A549 (cell line): Measurements from ENCODE around the gene FAM47E. TPM values are rescaled to one million over a fixed set of nuclear protein-coding genes. Genes with fewer than 3 reads are reported as not detected.

ENCODE experiments used
- ATAC-seq, 2 experiments: fragments of 200-7000 bp in 1 of 2; fragments of >200 bp in 1 of 2; cut with Nextera tagmentation in 1 of 2; cut with Tn5 transposase in 1 of 2; 3 replicates each; pipeline versions ENCODE4 v1.8.0 to v1.9.1; 2018 to 2020; ENCODE audit warnings: mild to moderate bottlenecking in 1 of 2, moderate library complexity in 1 of 2
- CTCF ChIA-PET: fragments of 300-600 bp; sonication (Branson Sonifier 250); formaldehyde crosslinking; extraction: SDS; loops from one replicate; lab custom pipeline; 2021; ENCODE audit warnings: antibody characterized with exemption, inconsistent platforms; lab: Yijun Ruan, JAX
- POLR2A ChIA-PET: fragments of 350-600 bp; formaldehyde crosslinking; extraction: SDS; loops from one replicate; lab custom pipeline; 2021; ENCODE audit warnings: antibody characterized with exemption, inconsistent platforms; lab: Yijun Ruan, JAX
- DNase-seq, 2 experiments: peaks; one replicate each; pipeline versions ENCODE4 v3.0.0 to v3.0.0-alpha.2; 2011 to 2016; ENCODE audit warnings: low read depth in 1 of 2, low spot score in 1 of 2
- FAIRE-seq: peaks from 2 replicates; lab custom pipeline; 2011; peaks lifted over from hg19 to GRCh38; lab: Jason Lieb, UNC
- H3K27ac ChIP-seq, 2 experiments: fragments of >200 bp; sonication (Bioruptor Twin); formaldehyde crosslinking; 3 replicates each; pipeline ENCODE4 v1.5.1; 2016 to 2017
- H3K4me1 ChIP-seq: fragments of >200 bp; sonication (Bioruptor Twin); formaldehyde crosslinking; 3 replicates; pipeline ENCODE4 v1.6.1; 2016
- H3K4me2 ChIP-seq: fragments of >200 bp; sonication (Bioruptor Twin); formaldehyde crosslinking; 3 replicates; pipeline ENCODE4 v1.6.1; 2016
- H3K4me3 ChIP-seq: fragments of >200 bp; sonication (Bioruptor Twin); formaldehyde crosslinking; 3 replicates; pipeline ENCODE4 v1.5.1; 2016
- H3K9me3 ChIP-seq: fragments of >200 bp; sonication (Bioruptor Twin); formaldehyde crosslinking; 3 replicates; pipeline ENCODE4 v1.6.1; 2016
- BCL3 ChIP-seq: fragments of >200 bp; sonication (Bioruptor Twin); formaldehyde crosslinking; IDR thresholded peaks from 3 replicates; pipeline ENCODE4 v1.6.1; 2016
- CBX2 ChIP-seq: fragments of 200-600 bp; sonication (generic); IDR thresholded peaks from 2 replicates; pipeline ENCODE4 v1.6.1; 2016; ENCODE audit warnings: low read depth, mild to moderate bottlenecking, borderline replicate concordance
- CEBPB ChIP-seq, 2 experiments: fragments of >200 bp in 1 of 2; sonication (Bioruptor Twin) in 1 of 2; formaldehyde crosslinking in 1 of 2; IDR thresholded peaks; 2 replicates each; pipeline ENCODE4 v1.6.1; 2012 to 2016
- CHD2 ChIP-seq: fragments of 150-350 bp; IDR thresholded peaks from 2 replicates; pipeline ENCODE4 v1.6.1; 2014; ENCODE audit warnings: low read length; ENCODE audit not compliant: partially characterized antibody
- EP300 ChIP-seq, 2 experiments: fragments of >200 bp; sonication (Bioruptor Twin); formaldehyde crosslinking; IDR thresholded peaks; 2 replicates in 1 of 2; 3 replicates in 1 of 2; pipeline ENCODE4 v1.6.1; 2016 to 2017
- ESRRA ChIP-seq: fragments of 150-350 bp; IDR thresholded peaks from 2 replicates; pipeline ENCODE4 v1.6.1; 2014; ENCODE audit warnings: mild to moderate bottlenecking, low read length, borderline replicate concordance
- FOSB ChIP-seq: fragments of 250-450 bp; sonication (Bioruptor Pico); IDR thresholded peaks from 2 replicates; pipeline ENCODE4 v1.5.0; 2020; ENCODE audit warnings: mild to moderate bottlenecking, moderate library complexity
- HOXB13 ChIP-seq: fragments of 250-450 bp; sonication (Bioruptor Pico); IDR thresholded peaks from 2 replicates; pipeline ENCODE4 v1.5.0; 2020; ENCODE audit warnings: low read depth, mild to moderate bottlenecking, moderate library complexity
- HOXB5 ChIP-seq: fragments of 250-450 bp; sonication (Bioruptor Pico); IDR thresholded peaks from 2 replicates; pipeline ENCODE4 v1.5.0; 2020; ENCODE audit warnings: mild to moderate bottlenecking, moderate library complexity
- JUNB ChIP-seq: fragments of >200 bp; sonication (Bioruptor Twin); formaldehyde crosslinking; IDR thresholded peaks from 2 replicates; pipeline ENCODE4 v1.6.1; 2016
- MAFK ChIP-seq: fragments of 450-650 bp; IDR thresholded peaks from 2 replicates; pipeline ENCODE4 v1.6.1; 2014; ENCODE audit not compliant: partially characterized antibody
- MAX ChIP-seq: IDR thresholded peaks from 2 replicates; pipeline ENCODE4 v1.6.1; 2012
- NFE2L2 ChIP-seq: fragments of 150-350 bp; conservative IDR thresholded peaks from 2 replicates; pipeline ENCODE4 v1.6.1; 2014; ENCODE audit warnings: low read length
- NPAS2 ChIP-seq: fragments of 250-450 bp; sonication (Bioruptor Pico); IDR thresholded peaks from 2 replicates; pipeline ENCODE4 v1.8.0; 2022; ENCODE audit warnings: mild to moderate bottlenecking, moderate library complexity, borderline replicate concordance
- NR3C1 ChIP-seq: fragments of >200 bp; sonication (Bioruptor Twin); formaldehyde crosslinking; IDR thresholded peaks from 3 replicates; pipeline ENCODE4 v1.6.1; 2017
- PHF8 ChIP-seq: fragments of 200-600 bp; sonication (generic); IDR thresholded peaks from 2 replicates; pipeline ENCODE4 v1.6.1; 2016; ENCODE audit warnings: low read depth, mild to moderate bottlenecking, antibody characterized with exemption, moderate library complexity, borderline replicate concordance
- RCOR1 ChIP-seq: fragments of 150-350 bp; IDR thresholded peaks from 2 replicates; pipeline ENCODE4 v1.6.1; 2014; ENCODE audit warnings: antibody characterized with exemption, low read length, low read depth
- REST ChIP-seq: fragments of 200-600 bp; sonication (generic); IDR thresholded peaks from 2 replicates; pipeline ENCODE4 v1.6.1; 2016; ENCODE audit warnings: antibody characterized with exemption, mild to moderate bottlenecking, moderate library complexity
- RFX5 ChIP-seq: fragments of 450-650 bp; IDR thresholded peaks from 2 replicates; pipeline ENCODE4 v1.7.1; 2014; ENCODE audit warnings: antibody characterized with exemption, mild to moderate bottlenecking, moderate library complexity
- TFCP2L1 ChIP-seq: fragments of 250-450 bp; sonication (Bioruptor Pico); IDR thresholded peaks from 2 replicates; pipeline ENCODE4 v1.5.0; 2021; ENCODE audit warnings: mild to moderate bottlenecking
- TP53 ChIP-seq: fragments of 250-450 bp; sonication (Bioruptor Pico); IDR thresholded peaks from 2 replicates; pipeline ENCODE4 v1.5.0; 2021; ENCODE audit warnings: mild to moderate bottlenecking, moderate library complexity
- WGBS: methylation state at CpG from one replicate; pipeline ENCODE4 v1.1.6; 2017; ENCODE audit errors: missing lambda C conversion rate; 5-methylcytosine and 5-hydroxymethylcytosine counted together
- polyA plus RNA-seq, 4 experiments: library from polyadenylated mRNA; depleted of rRNA in 3 of 4; stranded (reverse); fragments of >200 nt; fragmentation: RNase III in 1 of 4; extraction: RNeasy Plus Mini Kit Qiagen cat#74134 plus additional on column Dnase treatment in 1 of 4; gene quantifications; 2 replicates in 3 of 4; 3 replicates in 1 of 4; pipeline ENCODE4 v1.2.3, GENCODE V29; 2011 to 2017

Gene FAM47E
- polyA plus RNA-seq, 2 of the 4 experiments (the other 2 are of a cell fraction), result 0.23 to 0.85 TPM

- ATAC-seq, result no peak
- Histone ChIP-seq H3K4me3 (peak overlapping the region; percentile 93), H3K4me2 (peak overlapping the region; percentile 86), H3K9me3 (no peaks in the 10 kb centered on the region), H3K27ac (peak overlapping the region; percentile 97 to 99; a peak in 5 of 6 replicates), H3K4me1 (peaks cover 15% of the 10 kb centered on the region)
- no peak for TF ChIP-seq RCOR1
- no peak for TF ChIP-seq FOSB (CRISPR knock-in tag)
- TF ChIP-seq TP53 (CRISPR knock-in tag), result no peak
- no peak for TF ChIP-seq PHF8
- TF ChIP-seq TFCP2L1 (CRISPR knock-in tag), result no peak
- TF ChIP-seq RFX5, result no peak
- TF ChIP-seq ESRRA, result no peak
- no peak for TF ChIP-seq CHD2
- TF ChIP-seq JUNB, result no peak
- no peak for TF ChIP-seq NR3C1
- TF ChIP-seq HOXB5 (CRISPR knock-in tag), result no peak
- no peak for TF ChIP-seq HOXB13 (CRISPR knock-in tag)
- TF ChIP-seq NFE2L2, result no peak
- TF ChIP-seq MAX, result no peak
- no peak for TF ChIP-seq NPAS2 (CRISPR knock-in tag)
- no peak for TF ChIP-seq CBX2
- no peak for TF ChIP-seq EP300 (IDR thresholded peaks at IDR 0.05)
- no peak for TF ChIP-seq CEBPB (IDR thresholded peaks at IDR 0.05)
- no peak for TF ChIP-seq MAFK
- no peak for DNase-seq
- whole genome bisulfite sequencing, result 49% methylated on average over 4 of the region's 4 CpGs
- POLR2A ChIA-PET, result interaction anchor here (0.9 to 1.9 kb wide), 3 partner anchors 70 to 159 kb away, joined by 3 to 8 read pairs (median 5); partner anchors contain the start of genes NUP54 and SCARB2
- CTCF ChIA-PET, result interaction anchor here (0.8 to 4.6 kb wide), 9 partner anchors 11 to 127 kb away, joined by 3 to 34 read pairs (median 6); partner anchors contain the start of gene FAM47E
- FAIRE-seq, result no peak
These were observed 56.1 kb downstream of the FAM47E start for GRCh38 chr4:76307660-76308014.

GRCh38 chr4:76308548-76308947 is 57.0 kb downstream of the FAM47E start:
- DNase-seq, result no peak
- 100% methylated on average over 4 of the region's 6 CpGs for WGBS
- Histone ChIP-seq H3K9me3 (no peaks in the 10 kb centered on the region), H3K4me3 (no peak overlapping the region), H3K4me1 (peaks cover 11% of the 10 kb centered on the region; the same call in 2 of the 3 replicates), H3K4me2 (no peak overlapping the region), H3K27ac (no peak overlapping the region)
- ChIA-PET POLR2A (no interaction called here), CTCF (interaction anchor here (2.1 to 4.6 kb wide), 2 partner anchors 100 to 128 kb away, joined by 5 to 34 read pairs; no protein-coding TSS in a partner anchor)
- no peak for TF ChIP-seq HOXB13 (CRISPR knock-in tag)
- TF ChIP-seq BCL3, result no peak
- TF ChIP-seq REST, result no peak
- no peak for ATAC-seq
- FAIRE-seq, result no peak
